OCI-LY3 (cell line): ENCODE results near the gene MAB21L3.

Experiments used
- CTCF ChIP-seq: fragments of 200-600, 300-600 bp; sonication (generic); IDR thresholded peaks from 2 replicates; pipeline ENCODE4 v1.5.1; 2014; ENCODE audit warnings: antibody characterized with exemption, low read length, low read depth
- EZH2phosphoT487 ChIP-seq: fragments of 200-600 bp; shearing (Covaris generic); IDR thresholded peaks from 2 replicates; pipeline ENCODE4 v1.6.1; 2018; ENCODE audit warnings: antibody characterized with exemption, mixed run types, low read depth

- no peak for TF ChIP-seq CTCF
- no peak for TF ChIP-seq EZH2phosphoT487
Observed at GRCh38 chr1:116157096-116157495, 45.9 kb downstream of the MAB21L3 start.
